ENCODE data around the gene PDE4D.

Gene PDE4D

DNA sequence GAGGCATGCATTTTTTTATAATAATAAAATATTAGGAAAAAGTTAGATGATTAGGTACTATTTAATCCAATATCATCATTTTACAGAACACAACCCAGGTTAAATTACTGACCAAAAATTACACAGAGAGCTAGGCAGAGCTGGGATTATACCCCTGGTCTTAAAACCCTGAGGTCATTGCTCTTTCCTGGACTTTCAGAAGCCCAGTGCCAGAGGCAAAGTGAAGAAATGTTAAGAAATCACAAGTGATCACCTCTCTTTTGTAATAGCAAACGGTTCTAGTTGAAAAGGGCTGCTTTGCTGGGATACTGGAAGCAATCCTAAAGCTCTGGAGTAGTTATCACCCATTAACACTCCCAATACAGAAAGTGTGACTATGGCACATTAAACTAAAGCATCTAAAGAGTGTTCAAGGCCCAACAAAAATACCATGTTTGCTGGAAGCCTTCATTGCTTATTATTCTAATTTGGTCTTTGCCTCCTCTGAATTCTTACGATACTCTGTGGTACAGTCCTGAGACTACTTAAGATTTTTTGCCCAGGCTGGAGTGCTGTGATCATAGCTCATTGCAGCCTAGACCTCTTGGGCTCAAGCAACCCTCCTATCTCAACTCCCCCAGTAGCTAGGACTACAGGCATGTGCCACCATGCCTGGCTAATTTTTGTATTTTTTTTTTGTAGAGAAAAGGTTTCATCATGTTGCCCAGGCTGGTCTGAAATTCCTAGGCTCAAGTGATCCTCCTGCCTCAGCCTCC lies 734.7 kb downstream of the PDE4D start:
- DNase-seq, result no peak

DNA sequence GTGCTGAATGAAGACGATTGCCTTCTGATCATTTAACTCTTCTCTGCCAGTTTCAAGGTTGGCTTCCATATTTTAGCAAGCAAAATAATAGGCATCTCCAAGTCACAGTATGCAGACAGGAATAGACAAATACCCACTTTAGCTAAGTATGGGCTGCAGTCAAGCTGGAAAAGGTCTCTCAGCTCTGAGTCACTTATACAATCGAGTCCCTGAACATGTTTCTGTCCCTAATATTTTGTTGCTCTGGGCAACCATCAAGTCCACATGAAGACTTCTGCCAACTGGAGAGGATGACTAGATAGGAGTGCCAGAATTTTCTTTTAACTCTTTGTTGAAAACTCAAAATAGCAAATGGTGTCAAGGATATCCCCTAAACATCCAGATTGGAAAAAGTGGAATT lies 735.4 kb downstream of the PDE4D start:
- no peak for DNase-seq

DNA sequence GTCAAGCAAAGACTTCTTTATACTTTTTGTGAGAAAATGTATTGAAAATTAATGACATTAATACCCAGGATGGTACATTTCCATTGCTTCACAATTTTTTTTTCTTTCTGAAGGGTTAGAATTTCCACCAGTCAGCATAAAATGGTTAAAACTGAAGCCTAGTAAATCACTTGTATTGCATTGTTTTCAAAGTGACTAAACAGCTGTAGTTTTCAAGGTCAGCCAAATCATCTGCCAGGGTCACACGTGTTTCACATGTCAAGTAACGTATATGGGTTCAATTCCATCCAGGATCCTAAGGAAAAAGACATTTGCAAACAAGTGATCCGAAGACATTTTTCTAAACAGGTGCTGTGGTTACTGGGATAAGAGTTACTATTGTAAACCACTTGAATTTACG lies 736.5 kb downstream of the PDE4D start:
- no peak for DNase-seq

DNA sequence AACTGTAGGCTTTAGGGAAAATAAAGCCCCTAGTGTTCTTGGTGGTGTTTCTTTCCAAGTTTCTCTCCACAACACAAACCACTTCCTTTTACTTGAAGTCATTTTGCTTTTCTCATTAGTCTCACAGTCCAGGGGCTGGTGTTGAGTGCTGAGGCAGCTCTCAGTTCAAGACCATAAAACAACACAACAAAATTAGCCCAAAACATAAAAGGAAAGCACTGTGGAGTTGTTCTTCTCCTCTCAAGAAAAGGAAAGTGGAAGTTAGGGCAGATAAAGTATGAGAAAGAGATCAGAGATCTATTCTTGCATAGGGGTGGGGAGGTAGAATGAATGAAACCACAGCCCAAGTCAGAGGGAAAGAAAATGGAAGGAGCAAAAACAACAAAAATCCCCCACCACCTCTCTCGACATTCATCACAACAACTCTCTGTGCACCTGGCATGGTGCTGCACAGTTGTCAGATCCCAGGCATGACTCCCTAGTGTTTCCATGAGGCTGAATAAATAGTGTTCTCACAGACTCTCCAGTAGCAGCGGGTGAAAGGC lies 740.8 kb downstream of the PDE4D start:
- DNase-seq, result no peak

DNA sequence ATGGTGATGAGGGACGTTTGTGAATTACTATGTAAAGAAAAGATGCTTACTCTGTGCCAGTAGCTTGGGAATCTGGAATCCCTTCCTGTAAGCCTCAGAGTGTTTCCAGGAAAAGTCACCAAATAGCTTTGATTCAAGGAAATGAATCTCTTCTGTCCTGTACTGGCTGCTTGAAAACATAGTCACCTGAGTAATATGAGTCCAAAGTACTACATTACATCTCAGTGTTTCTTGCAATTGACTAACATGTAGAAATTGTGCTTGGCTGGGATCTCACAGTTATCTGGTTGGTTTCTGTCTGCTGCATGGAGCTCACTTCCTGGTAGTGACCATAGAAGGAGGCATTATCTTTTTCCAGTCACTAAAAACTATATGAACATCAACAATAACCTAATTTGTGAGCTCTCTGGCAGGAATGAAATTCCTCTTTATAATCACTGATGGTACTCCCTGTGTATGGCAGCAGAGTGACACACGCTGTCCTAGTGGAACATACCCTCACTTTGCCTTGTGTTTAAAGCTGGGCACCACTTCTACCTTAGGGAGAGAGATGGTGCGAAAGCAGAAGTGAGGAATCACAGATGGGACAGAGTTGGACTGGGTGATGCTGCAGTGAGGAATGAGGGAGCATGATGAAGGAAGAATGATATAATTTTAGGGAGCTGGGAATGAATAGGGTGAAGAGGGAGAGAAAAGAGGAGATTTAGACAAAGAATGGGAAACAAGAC lies 742.2 kb downstream of the PDE4D start:
- DNase-seq, result no peak

DNA sequence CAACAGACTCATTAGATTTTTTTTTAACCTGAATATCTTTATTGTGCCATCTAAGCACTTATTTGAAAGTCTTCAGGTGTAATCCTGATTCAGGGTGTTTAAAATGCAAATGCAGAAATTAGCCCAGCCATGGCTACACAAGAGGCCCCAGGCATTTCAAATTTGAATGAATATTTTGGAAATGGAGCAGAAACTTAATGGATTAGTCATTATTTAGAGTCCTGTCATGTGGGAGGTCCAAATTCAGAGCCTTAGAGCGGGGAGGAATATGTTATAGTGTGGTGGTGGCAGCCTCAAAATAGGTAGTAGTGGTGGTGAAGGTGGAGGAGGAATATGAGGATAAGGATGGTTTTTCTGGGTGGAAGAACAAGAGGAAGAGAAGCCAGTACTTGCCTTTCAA lies 743.7 kb downstream of the PDE4D start:
- DNase-seq, result no peak

DNA sequence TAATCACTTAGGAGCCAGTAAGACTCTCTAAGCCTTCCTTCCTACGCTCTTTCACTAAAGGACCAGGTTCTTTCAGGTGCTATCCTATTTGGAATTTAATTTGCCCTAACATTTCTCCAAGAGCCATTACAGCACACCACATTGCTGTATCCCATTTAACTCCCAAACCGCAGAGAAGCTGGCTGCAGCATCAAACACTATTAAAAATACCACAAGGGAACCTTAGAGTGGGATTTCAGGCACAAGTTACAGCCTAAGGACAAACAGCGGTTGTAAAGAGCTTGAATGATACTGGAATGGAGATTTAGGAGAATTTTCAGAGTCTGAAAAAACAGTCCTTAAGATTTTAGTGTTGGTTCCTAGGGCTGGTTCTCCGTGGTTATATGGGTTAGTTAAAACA lies 744.3 kb downstream of the PDE4D start:
- no peak for DNase-seq

DNA sequence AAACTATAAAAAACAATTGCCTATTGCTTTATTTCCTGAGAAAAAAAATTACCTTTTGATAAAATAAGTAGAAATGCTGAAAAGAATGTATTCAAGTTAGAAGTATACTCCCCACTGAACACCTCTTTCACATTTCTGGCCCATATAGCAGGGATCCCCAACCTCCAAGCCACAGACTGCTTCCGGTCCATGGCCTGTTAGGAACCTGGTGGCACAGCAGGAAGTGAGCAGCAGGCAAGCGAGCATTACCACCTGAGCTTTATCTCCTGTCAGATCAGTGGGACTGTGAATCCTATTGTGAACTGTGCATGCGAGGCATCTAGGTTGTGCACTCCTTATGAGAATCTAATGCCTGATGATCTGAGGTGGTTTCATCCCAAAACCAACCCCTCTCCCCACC lies 746.8 kb downstream of the PDE4D start:
- DNase-seq, result no peak

DNA sequence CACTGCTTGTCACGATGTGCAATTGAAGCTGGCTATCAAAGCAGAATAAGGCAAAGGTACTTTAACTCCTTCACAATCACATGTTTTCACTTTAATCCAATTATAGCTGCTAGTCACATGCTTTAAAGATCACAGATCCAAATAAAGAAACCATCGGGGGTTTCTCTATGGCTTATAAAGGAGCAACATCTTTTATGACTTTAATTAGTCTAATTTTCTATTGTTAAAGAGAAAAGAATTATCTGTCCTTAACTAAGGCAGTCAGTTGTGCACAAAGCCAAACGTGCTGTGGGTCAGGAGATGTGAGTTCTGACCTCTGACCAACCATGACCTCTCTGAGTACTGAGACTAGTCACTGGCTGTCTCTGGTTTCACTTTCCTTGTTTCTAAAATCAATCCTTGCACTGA lies 749.6 kb downstream of the PDE4D start:
- no peak for DNase-seq

DNA sequence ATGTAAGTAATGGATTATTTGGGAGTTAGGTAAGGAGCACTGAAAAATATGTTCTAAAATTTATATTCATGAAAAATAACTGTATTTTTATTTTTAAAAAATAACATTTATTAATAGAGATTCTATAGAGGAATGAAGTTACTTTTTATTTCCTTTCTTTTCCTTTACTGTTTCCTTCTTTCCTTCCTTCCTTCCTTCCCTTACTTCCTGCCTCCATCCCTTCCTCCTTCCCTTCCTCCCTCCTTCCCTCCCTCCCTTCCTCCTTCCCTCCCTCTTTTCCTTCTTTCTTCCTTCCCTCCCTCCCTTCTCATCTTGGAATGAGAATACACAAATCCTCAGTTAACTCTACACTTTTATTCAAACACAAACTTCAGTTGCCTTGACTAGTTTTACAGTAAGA lies 750.6 kb downstream of the PDE4D start:
- DNase-seq, result no peak

DNA sequence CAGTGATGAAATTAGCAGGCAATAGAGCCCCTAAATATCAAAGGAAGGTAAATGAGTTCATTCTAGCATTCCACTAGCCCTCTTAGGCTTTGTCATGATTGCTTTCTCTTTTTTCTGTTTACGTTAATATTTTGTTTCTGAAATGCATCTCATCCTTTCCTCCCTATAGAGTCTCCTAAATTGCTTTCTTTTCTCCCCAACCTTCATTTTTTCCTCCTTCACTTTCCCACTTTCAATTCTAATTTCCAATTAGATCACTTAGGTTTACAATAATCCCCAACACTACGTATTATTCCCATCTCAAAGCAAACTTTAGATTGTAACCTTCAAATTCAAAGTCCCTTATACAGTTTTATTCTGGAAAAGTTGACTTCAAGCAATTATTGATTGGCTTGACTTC lies 751.4 kb downstream of the PDE4D start:
- DNase-seq, result no peak

DNA sequence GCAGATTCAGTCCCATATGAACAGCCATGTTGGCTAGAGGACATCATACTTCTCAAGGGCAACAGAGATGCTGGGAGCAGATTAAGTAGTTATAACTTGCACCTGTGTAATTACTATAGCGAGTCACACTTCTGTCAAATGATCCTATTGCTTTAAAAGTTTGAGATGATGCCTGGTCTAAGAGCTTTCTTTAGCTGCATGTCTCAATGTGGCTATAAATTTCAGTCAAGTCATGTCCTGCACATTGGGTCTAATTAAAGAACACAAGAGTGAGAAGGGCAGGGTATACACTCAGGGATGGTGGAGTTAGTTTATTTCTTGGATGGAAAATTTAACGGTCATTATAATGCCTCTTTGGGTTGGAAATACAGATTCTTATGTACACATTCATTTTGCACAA lies 753.4 kb downstream of the PDE4D start:
- DNase-seq, result no peak

DNA sequence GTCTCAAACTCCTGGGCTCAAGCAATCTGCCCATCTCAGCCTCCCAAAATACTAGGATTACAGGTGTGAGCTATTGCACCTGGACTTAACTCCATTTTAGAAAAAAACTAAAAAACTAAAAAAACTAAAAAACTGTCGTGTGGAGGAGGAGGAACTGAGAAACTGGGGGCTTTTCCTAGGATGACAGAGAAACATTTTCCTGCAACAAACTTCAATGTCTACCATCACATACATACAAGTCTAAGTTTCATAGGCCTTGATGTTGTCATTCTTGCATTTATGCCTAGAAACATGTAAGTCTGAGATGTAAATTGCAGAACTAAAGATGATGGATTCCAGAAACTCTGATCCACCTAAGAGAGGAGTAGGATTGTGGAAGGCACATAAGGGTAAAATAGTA lies 753.8 kb downstream of the PDE4D start:
- no peak for DNase-seq

DNA sequence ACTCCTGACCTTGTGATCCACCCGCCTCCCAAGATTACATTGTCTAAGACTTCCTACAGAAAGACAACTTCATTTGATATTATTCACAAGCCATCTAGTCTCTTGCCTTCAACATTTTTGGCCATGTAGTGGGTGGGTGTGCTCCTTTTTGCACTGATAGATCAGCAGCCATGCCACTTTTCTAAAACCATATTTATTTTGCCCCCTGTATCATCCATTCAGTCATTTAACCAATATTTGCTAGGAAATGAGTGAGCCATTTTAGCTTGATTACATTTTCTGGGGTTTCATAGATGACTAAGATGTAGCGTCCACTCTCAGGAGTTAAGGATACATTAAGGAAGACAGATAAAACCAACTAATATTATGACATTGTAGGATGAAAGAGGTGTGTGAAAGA lies 755.0 kb downstream of the PDE4D start:
- no peak for DNase-seq

DNA sequence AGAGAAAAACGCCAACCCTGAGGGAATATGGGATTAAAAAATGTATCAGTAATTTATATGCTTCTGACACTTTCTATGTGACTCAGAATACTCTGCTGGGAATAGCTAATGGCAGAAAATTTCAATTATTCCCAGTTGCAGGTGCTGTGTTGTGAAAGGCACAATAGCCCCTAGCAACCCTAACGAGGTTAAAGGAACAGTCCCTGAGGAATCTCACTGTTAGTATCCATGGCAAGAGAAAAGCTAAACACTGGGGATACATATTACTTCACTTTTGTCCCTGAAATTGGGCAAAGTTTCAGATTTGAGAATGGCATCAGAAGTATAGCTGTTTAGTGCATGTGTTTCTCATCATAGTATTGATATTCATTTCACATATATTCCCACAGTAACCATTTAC lies 755.7 kb downstream of the PDE4D start:
- no peak for DNase-seq

DNA sequence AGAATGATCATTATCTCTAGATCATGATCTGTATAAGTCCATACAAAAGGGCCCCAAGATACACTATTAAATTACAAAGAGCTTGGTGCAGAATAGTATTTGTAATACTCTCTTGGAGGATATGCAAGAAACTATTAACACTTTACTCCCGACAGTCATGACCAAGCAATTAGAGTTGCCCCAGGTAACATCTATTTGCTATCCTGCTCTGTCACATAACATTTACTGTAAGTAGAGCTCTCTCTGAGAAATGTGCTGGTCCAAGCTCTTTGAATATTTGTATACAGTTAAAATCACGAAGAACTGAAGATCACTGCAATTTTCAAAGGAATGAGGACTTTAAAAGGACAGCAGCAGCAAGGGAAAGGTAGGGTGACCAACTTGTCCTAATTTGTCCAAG lies 757.0 kb downstream of the PDE4D start:
- no peak for DNase-seq

DNA sequence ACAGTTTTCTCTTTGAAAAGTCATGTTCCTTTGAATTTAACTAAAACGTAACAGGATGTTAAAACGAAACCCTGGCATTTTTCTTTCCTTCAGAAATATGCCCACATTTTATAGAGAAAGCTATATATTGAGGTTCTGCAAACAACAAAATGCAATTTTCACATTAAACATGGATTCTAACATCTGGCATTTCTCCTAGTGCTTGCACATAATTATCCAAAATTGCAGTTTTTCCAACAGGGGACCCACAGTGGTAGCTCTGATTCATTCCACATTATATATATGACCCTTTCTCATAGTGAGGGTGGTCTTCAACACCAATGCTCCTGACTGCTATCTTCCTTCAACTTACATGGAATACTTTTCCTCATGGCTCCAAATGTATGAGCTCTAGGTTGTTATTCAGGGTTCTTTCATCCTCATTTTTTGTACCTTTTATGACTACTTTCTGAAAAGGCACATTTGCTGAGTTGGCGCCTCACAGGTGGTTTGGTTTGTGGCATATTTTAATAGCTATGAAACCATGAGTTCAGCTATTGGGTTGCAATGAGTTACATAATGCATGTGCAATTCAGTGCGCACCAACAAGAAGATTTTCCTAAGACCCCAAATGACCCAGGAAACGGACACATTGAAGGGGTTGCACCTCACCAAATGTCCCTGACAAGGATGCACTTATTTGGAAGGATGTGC lies 758.9 kb downstream of the PDE4D start:
- DNase-seq, result no peak

DNA sequence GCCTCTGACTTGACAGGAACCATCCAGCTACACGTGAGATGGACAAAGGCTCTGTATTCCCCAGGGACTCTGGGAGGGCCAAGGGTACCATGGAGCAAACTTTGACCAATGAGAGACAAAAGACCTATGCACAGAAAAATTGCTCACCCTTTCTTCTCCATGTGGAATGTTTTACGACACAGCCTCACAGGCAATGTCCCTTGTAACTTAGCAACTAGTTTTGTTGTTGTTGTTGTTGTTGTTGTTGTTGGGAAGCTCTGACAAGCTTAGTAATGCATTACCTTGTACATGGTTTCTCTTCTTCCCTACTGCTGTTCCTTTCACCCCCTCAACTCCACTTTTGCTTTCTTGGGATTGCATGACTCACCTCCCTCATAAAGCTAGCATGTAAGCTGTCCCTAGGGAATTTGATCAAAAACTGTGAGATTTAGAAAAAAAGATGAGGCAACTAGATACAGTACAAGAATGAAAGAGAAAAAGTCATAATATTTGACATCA lies 759.7 kb downstream of the PDE4D start:
- no peak for DNase-seq

DNA sequence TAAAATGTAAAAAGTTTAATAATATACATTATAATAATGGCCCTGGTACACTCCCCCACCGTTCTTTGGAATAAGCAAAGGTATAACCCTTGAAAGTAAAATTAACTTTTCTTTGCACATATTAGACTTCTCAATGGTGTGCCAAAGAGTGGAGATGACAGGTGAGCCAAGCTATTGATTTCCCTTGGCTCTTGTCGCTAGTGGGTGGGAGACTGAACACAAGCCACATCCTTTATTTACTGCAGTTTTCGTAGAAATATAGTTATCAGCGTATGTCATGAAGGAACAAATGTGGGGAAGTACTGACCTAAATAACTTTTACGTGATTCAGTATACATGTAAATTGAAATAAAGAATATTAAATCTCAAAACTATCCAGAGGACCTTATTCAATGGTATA lies 761.4 kb downstream of the PDE4D start:
- no peak for DNase-seq

DNA sequence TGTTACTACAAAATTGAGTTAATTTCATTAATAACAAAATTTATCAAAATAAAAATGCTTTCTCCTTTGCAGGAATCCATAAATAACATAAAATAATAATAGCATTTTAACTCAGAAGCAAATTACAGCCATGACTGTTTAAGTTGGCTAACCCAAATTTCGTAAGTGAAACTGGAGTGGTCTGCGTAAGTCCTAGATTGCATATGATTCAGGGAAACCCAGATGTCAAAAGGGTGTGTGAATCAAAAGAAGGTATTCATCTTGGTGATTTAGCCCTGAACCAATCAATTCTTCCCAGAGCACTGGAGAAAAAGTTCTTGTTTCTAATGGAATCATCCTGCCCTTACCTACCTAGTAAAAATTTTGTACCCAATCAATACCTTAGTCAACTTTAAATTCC lies 763.1 kb downstream of the PDE4D start:
- DNase-seq, result no peak

DNA sequence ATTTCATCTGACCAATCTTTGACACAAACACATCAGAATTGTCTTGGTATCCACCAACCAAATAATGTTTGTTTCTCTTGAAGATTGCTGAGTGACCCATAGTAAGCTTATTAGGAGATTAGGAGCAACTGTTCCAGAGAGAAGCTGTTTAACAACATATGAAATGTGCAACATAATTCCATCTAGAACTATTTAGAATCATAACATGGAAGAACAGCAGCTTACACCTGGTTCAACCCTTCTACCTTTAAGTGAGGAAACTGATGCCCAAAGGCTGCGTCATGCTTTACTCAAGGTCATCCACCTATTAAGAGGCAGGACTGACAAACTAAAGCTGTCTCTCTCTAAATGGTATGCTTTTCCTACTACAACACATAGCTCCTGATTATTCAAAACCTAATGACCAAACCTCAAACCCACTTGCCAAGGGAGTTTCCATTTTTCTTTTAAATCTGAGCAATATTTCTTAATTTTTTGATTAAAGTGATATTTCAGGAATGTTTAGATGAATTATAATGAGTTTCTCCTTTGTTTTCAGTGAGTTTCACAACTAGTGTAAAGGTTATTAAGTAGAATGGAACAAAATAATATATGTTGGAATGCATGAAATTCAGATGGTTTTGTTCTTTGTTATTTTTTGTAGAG lies 764.8 kb downstream of the PDE4D start:
- DNase-seq, result no peak

DNA sequence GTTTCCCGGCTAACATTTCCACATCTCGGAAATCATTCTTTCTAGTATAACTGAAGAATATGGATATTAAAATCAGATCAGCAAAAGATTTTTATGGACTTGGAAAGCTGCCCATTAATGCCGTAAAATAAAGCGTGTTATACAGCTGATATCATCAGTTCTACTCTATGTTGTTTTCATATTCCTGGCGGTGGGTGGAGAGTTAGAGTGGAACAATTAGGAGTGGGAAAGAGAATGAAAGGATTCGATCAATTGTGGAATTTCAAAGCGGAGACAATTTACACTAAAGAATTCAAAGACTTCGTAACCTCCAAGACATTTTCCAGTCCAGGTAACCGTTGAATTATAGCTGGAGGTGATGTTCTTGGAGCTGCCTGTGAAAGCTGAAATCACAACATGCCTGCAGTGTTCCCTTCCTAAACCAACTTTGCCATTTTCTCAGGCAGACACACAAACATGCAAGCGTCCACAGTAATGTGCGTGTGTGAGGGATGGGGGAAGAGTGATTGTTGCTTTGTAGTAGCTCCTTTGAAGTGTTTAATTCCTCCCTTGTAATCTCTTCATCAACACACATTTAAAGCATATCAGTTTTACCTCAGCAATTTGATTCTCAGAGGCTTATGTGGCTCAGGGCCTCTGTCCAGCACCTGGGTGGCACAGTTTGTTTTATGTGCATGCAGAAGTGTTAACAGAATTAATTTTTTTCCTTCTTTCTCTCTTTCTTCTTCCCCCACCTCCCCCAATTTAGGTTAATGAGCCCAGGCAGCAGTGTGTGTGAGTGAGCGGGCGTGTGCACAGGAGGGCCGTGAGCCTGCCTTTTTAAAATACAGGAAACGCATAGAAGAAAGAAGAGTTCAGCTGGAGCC lies 766.6 kb downstream of the PDE4D start:
- DNase-seq, result no peak

Measured in NCI-H2081 treated with DMSO at 0.1 percent for 48 hours (cell line).